HL-60 (cell line): ENCODE measurements around the gene ERP29.

Experiments used
- GABPA ChIP-seq: IDR thresholded peaks from 2 replicates; pipeline ENCODE4 v1.6.1; 2012; ENCODE audit warnings: low read depth
- POLR2AphosphoS5 ChIP-seq: IDR thresholded peaks from 2 replicates; pipeline ENCODE4 v1.6.1; 2012; ENCODE audit warnings: low read depth
- TF ChIP-seq, protein P1 (sequence below): IDR thresholded peaks from one replicate; pipeline ENCODE4 v1.5.1; 2011; ENCODE audit warnings: low read length, control low read depth, inconsistent platforms; ENCODE audit not compliant: insufficient read depth

DNA sequence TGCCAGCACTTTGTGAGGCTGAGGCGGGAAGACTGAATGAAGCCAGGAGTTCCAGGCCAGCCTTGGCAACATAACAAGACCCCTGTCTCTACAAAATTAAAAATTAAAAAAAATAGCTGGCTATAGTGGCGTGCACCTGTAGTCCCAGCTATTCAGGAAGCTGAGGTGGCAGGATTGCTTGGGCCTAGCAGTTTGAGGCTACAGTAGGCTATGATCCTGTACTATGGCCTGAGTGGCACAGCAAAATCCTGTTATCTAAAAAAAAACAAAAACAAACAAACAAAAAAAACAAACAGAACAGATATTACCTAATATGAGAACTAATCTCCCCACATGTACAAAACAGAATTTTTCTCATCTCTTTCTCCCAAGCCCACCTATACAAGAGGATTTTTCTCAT is 15.9 kb upstream of the ERP29 start:
- TF ChIP-seq, protein P1, sequence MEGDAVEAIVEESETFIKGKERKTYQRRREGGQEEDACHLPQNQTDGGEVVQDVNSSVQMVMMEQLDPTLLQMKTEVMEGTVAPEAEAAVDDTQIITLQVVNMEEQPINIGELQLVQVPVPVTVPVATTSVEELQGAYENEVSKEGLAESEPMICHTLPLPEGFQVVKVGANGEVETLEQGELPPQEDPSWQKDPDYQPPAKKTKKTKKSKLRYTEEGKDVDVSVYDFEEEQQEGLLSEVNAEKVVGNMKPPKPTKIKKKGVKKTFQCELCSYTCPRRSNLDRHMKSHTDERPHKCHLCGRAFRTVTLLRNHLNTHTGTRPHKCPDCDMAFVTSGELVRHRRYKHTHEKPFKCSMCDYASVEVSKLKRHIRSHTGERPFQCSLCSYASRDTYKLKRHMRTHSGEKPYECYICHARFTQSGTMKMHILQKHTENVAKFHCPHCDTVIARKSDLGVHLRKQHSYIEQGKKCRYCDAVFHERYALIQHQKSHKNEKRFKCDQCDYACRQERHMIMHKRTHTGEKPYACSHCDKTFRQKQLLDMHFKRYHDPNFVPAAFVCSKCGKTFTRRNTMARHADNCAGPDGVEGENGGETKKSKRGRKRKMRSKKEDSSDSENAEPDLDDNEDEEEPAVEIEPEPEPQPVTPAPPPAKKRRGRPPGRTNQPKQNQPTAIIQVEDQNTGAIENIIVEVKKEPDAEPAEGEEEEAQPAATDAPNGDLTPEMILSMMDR = no peak
- no peak for TF ChIP-seq POLR2AphosphoS5
- no peak for TF ChIP-seq GABPA
